HUES64 (cell line): ENCODE results near the gene TTBK2.

ENCODE experiments used
- H3K27ac ChIP-seq: 2 replicates; pipeline ENCODE4 v1.7.0; 2013; ENCODE audit warnings: low read depth, low read length, inconsistent platforms
- H3K27me3 ChIP-seq: 2 replicates; pipeline ENCODE4 v1.6.1; 2013; ENCODE audit warnings: mild to moderate bottlenecking, low read length; ENCODE audit not compliant: insufficient read depth
- H3K36me3 ChIP-seq: 2 replicates; pipeline ENCODE4 v1.6.1; 2013; ENCODE audit warnings: mild to moderate bottlenecking, low read length; ENCODE audit not compliant: insufficient read depth
- H3K4me1 ChIP-seq: 2 replicates; pipeline ENCODE4 v1.6.1; 2013; ENCODE audit warnings: mild to moderate bottlenecking, low read length, moderate library complexity; ENCODE audit not compliant: insufficient read depth
- H3K4me3 ChIP-seq: 2 replicates; pipeline ENCODE4 v1.5.1; 2013; ENCODE audit warnings: mild to moderate bottlenecking, low read length, moderate library complexity
- H3K9ac ChIP-seq: 2 replicates; pipeline ENCODE4 v1.6.1; 2013; ENCODE audit warnings: mild to moderate bottlenecking, low read depth, low read length
- H3K9me3 ChIP-seq: 2 replicates; pipeline ENCODE4 v1.6.1; 2013; ENCODE audit warnings: low read depth, low read length; ENCODE audit not compliant: insufficient read depth
- WGBS: fragments of 150-250, 120-280 bp; methylation state at CpG from one replicate; pipeline ENCODE4 v1.1.7; 2013; ENCODE audit warnings: missing lambda C conversion rate; 5-methylcytosine and 5-hydroxymethylcytosine counted together

TTBK2 gene

GRCh38 chr15:42727750-42728381, 192.7 kb downstream of the TTBK2 start:
- H3K4me3 ChIP-seq: no peak overlapping the region
- no peak overlapping the region for H3K9ac ChIP-seq
- H3K27me3 ChIP-seq: no peaks in the 10 kb centered on the region
- 84% methylated on average over 13 of the region's 13 CpGs for WGBS
- H3K4me1 ChIP-seq: peaks cover 17% of the 10 kb centered on the region
- H3K9me3 ChIP-seq: no peaks in the 10 kb centered on the region
- H3K36me3 ChIP-seq: peaks cover 89% of the 10 kb centered on the region
- H3K27ac ChIP-seq: no peak overlapping the region

DNA sequence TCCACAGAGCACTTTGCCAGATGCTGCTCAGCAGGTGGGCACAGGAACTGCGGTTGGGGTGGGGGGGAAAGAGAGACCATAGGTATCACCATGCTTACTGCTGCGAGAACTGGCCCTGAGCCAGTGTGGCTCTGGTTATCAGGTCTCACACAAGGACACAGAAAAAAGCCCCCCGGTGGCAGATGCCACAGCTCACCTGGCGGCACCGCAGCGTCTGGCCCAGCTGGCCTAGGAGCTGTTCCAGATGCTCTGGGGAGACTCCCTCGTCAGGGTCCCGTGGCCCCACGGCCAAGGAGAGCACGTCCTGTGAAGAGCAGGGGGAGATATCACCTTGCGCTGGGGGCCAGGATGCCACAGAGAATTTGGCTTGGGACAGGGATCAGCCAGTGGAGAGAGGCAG, 194.5 kb downstream of the TTBK2 start:
- Histone ChIP-seq H3K27me3 (no peaks in the 10 kb centered on the region), H3K4me3 (no peak overlapping the region), H3K9ac (no peak overlapping the region), H3K36me3 (peaks cover 75% of the 10 kb centered on the region), H3K9me3 (no peaks in the 10 kb centered on the region), H3K27ac (no peak overlapping the region), H3K4me1 (peaks cover 17% of the 10 kb centered on the region)
- 84% methylated on average over 11 of the region's 11 CpGs for WGBS

- WGBS: 89% methylated on average over 12 of the region's 12 CpGs
- Histone ChIP-seq H3K27ac (no peak overlapping the region), H3K36me3 (peaks cover 72% of the 10 kb centered on the region), H3K9ac (no peak overlapping the region), H3K9me3 (no peaks in the 10 kb centered on the region), H3K27me3 (no peaks in the 10 kb centered on the region), H3K4me1 (peaks cover 17% of the 10 kb centered on the region), H3K4me3 (no peak overlapping the region)
Measured at GRCh38 chr15:42725331-42725903, 195.2 kb downstream of the TTBK2 start.

- Histone ChIP-seq H3K27ac (no peak overlapping the region), H3K4me3 (no peak overlapping the region), H3K4me1 (peaks cover 14% of the 10 kb centered on the region), H3K27me3 (no peaks in the 10 kb centered on the region), H3K9ac (no peak overlapping the region), H3K9me3 (no peaks in the 10 kb centered on the region), H3K36me3 (peaks cover 72% of the 10 kb centered on the region)
- 94% methylated on average over 6 of the region's 6 CpGs for WGBS
Measured at GRCh38 chr15:42724276-42724675, 196.3 kb downstream of the TTBK2 start.

- Histone ChIP-seq H3K4me1 (peaks cover 6% of the 10 kb centered on the region), H3K27me3 (no peaks in the 10 kb centered on the region), H3K27ac (no peak overlapping the region), H3K9ac (no peak overlapping the region), H3K4me3 (no peak overlapping the region), H3K9me3 (no peaks in the 10 kb centered on the region), H3K36me3 (peaks cover 66% of the 10 kb centered on the region)
- WGBS: 93% methylated on average over 4 of the region's 4 CpGs
Measured at GRCh38 chr15:42723068-42723467, 197.5 kb downstream of the TTBK2 start.

DNA sequence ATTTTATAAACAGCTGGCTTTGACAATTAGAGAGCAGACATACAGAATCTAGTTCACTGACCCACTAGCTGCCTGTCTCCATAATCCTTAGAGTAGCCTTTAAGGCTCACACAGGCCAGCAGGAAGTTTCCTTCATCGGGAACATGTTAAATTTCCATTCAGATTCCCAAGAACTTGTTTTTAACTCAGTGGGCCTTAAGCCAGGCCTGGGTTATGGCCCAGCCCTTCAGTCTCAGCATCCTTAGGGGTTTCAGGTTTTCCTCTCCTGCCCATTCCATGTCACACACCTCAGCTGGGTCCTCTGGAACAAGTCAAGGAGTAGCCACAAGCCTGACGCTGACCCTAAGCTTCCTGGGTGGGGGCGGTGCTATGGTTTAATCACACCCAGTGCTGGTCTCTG, 198.7 kb downstream of the TTBK2 start:
- no peak overlapping the region for H3K9ac ChIP-seq
- 60% methylated on average over 3 of the region's 3 CpGs for WGBS
- peaks cover 56% of the 10 kb centered on the region for H3K36me3 ChIP-seq

DNA sequence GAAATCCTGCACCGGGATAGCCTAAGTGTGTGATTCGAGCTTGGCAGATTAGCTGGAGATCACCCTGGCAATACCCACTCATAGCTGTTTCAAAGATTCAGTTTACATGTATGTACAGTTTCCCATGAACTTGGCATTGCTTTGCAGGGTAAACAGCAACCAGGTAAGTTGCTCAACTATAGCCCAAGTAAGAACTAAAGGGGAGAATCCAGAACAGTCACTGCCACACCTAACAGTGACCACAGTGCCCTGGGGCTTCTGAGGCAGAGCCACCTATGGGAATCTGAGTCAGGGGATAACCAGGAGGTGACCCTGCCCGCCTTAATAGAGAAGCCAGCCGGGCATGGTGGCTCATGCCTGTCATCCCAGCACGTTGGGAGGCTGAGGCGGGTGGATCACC, 199.6 kb downstream of the TTBK2 start:
- H3K9me3 ChIP-seq: no peaks in the 10 kb centered on the region
- no peaks in the 10 kb centered on the region for H3K4me1 ChIP-seq
- no peak overlapping the region for H3K4me3 ChIP-seq
- no peaks in the 10 kb centered on the region for H3K27me3 ChIP-seq
- no peak overlapping the region for H3K9ac ChIP-seq
- no peak overlapping the region for H3K27ac ChIP-seq
- 89% methylated on average over 6 of the region's 6 CpGs for WGBS
- H3K36me3 ChIP-seq: peaks cover 47% of the 10 kb centered on the region

More for the DNA sequence above, 198.7 kb downstream of the TTBK2 start:
- no peak overlapping the region for H3K4me3 ChIP-seq
- no peaks in the 10 kb centered on the region for H3K27me3 ChIP-seq
- H3K4me1 ChIP-seq: no peaks in the 10 kb centered on the region
- H3K27ac ChIP-seq: no peak overlapping the region
- no peaks in the 10 kb centered on the region for H3K9me3 ChIP-seq

GRCh38 chr15:42720071-42720470, 200.5 kb downstream of the TTBK2 start:
- H3K27me3 ChIP-seq: no peaks in the 10 kb centered on the region
- WGBS: 93% methylated on average over 3 of the region's 3 CpGs
- no peak overlapping the region for H3K27ac ChIP-seq
- H3K9me3 ChIP-seq: no peaks in the 10 kb centered on the region
- no peaks in the 10 kb centered on the region for H3K4me1 ChIP-seq
- no peak overlapping the region for H3K9ac ChIP-seq
- H3K4me3 ChIP-seq: no peak overlapping the region
- peaks cover 38% of the 10 kb centered on the region for H3K36me3 ChIP-seq

GRCh38 chr15:42719043-42719442, 201.5 kb downstream of the TTBK2 start:
- no peaks in the 10 kb centered on the region for H3K9me3 ChIP-seq
- no peak overlapping the region for H3K4me3 ChIP-seq
- H3K9ac ChIP-seq: no peak overlapping the region
- H3K27me3 ChIP-seq: no peaks in the 10 kb centered on the region
- no peak overlapping the region for H3K27ac ChIP-seq
- 92% methylated on average over 6 of the region's 6 CpGs for WGBS
- peaks cover 28% of the 10 kb centered on the region for H3K36me3 ChIP-seq
- H3K4me1 ChIP-seq: no peaks in the 10 kb centered on the region

DNA sequence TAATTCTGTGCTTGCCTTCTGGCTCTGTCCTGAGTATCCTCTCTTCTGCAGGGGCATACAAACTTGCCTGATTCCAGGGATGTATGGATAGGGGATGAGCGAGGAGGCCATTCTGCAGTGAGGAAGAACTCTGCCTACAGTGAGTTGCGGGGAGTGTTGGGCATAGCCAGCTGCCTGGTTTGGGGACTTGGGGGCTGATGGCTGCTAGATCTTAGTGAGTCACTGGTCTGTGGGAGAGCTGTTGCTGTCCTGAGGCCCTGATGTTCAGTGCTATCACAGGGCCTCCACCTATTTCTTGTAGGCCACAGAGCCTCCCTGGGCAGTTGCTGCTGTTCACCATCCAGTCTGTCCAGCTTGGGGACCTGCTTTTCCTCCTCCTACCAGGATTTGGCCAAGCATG, 204.0 kb downstream of the TTBK2 start:
- Histone ChIP-seq H3K4me1 (no peaks in the 10 kb centered on the region), H3K9ac (no peak overlapping the region), H3K27me3 (no peaks in the 10 kb centered on the region), H3K36me3 (peaks cover 15% of the 10 kb centered on the region), H3K4me3 (no peak overlapping the region), H3K9me3 (no peaks in the 10 kb centered on the region), H3K27ac (no peak overlapping the region)
- WGBS: 92% methylated on average over 2 of the region's 2 CpGs

- Histone ChIP-seq H3K27me3 (no peaks in the 10 kb centered on the region), H3K27ac (no peak overlapping the region), H3K4me3 (no peak overlapping the region), H3K36me3 (peaks cover 14% of the 10 kb centered on the region), H3K9me3 (no peaks in the 10 kb centered on the region), H3K9ac (no peak overlapping the region), H3K4me1 (no peaks in the 10 kb centered on the region)
- 92% methylated on average over 5 of the region's 5 CpGs for WGBS
Measured at GRCh38 chr15:42716125-42716524, 204.5 kb downstream of the TTBK2 start.

DNA sequence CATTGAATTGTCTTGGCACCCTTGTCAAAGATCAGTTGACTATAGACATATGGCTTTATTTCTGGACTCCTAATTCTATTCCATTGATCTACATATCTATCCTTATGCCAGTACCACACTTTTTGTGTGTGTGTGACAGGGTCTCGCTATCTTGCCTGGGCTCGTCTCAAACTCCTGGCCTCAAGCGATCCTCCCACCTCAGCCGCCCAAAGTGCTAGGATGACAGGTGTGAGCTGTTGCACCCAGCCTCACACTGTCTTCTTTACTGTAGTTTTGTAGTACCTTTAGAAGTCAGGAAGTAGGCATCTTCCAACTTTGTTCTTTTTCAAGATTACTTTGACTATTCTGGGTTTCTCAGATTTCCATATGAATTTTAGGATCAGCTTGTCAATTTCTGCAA, 208.0 kb downstream of the TTBK2 start:
- H3K36me3 ChIP-seq: no peaks in the 10 kb centered on the region
- no peaks in the 10 kb centered on the region for H3K4me1 ChIP-seq
- WGBS: 87% methylated on average over 4 of the region's 4 CpGs
- no peaks in the 10 kb centered on the region for H3K9me3 ChIP-seq
- no peaks in the 10 kb centered on the region for H3K27me3 ChIP-seq
- H3K9ac ChIP-seq: no peak overlapping the region
- H3K4me3 ChIP-seq: no peak overlapping the region
- no peak overlapping the region for H3K27ac ChIP-seq
